ENCODE results near the gene ANKRD55.
"Not testable (repeated sequence)": the region's sequence is repeated elsewhere in the genome, so short reads cannot be mapped to it uniquely, and the experiment has no call there.

ANKRD55 gene

DNA sequence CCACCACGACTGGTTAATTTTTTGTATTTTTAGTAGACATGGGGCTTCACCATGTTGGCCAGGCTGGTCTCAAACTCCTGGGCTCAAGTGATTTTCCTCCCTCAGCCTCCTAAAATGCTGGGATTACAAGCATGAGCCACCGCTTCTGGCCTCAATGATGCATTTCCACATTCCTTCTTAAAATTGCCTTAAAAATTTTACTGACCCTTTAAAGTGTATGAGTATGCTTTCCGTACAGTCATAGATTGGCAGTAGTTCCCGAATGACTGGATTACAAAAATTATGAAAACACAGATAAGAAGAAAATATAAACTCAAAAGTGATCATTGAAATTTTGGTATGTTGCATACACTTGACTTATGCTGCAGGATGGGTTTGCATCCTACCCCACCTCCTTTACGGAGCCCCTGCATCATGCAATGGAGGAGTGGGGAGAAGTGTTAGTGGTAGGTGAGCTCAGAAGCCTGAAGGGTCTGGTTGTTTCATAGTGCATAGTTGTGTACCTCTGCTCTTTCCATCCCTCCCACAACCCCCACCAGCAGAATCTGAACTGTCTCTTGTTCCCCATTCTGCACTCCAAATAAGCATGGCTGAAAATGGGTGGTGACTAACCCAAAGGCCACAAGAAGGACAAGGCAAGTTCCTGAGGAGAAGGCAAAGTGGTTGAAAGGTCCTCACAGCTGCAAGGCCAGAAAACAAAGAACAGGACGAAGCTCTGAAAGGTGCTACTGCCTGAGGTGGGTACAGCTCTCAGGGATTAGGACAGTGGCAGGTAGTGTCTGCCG is 26.8 kb downstream of the ANKRD55 start:
- no peak for DNase-seq

DNA sequence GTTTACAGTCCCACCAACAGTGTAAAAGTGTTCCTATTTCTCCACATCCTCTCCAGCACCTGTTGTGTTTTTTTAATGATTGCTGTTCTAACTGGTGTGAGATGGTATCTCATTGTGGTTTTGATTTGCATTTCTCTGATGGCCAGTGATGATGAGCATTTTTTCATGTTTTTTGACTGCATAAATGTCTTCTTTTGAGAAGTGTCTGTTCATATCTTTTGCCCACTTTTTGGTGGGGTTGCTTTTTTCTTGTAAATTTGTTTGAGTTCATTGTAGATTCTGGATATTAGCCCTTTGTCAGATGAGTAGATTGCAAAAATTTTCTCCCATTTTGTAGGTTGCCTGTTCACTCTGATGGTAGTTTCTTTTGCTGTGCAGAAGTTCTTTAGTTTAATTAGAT is 29.2 kb downstream of the ANKRD55 start:
- DNase-seq, result not testable (repeated sequence)

DNA sequence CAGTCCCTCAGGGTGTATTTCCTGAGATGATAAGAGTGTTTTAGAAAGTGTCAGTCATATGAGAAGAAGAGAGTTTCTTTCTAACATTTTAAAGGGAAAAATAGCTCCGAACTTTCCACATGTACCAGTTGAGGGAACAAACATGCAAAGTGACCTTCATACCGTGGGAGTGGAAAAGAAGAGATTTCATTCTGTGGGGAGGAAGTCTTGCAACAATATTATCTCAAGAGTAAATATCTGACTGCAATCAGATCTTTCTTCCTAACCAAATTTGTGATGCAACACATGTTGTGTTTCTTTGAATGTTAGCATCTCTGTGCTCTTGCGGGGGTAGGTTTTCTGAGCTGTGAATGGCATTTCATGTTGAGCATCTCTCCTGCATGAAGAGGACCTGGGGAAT is 30.6 kb downstream of the ANKRD55 start:
- no peak for DNase-seq

DNA sequence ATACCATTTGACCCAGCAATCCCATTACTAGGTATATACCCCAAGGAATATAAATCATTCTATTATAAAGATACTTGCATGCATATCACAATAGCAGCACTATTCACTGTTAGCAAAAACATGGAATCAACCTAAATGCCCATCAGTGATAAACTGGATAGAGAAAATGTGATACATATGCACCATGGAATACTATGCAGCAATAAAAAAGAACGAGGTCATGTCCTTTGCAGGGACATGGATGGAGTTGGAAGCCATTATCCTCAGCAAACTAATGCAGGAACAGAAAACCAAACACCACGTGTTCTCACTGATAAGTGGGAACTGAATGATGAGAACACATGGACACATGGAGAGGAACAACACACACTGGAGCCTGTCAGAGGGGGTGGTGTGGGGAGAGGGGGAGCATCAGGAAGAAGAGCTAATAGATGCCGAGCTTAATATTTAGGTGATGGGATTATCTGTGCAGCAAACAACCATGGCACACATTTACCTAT is 31.3 kb downstream of the ANKRD55 start:
- not testable (repeated sequence) for DNase-seq

DNA sequence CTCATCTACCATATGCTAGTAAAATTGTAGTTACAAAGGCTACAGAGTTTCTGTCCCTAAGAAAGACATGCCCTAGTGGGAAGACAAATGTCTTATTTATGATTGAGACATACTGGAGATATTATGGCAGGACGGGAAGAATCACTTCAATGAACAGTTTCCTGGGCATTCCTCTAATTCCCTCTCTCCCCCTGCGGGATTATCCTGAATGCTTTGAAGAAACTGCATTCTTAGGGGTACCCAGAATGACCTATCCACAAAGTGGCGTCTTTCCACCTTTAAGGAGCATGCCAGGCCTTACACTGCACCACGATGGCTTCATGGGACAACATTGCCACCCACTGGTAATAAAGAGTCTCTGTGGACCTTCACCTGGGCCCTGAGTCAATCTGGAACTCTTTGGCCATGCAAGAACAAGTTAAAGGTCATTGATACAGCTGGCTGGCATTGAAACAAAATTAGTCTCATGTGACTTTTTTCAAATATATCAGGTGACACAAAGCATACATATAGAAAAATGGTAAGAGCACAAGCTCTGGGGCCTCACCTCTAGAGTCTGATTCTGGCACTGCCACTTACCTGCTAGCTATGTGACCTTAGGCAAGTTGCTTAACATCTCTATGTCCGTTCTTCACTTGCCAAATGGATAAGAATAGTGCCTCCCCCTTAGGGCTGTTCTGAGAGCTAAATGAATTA is 32.0 kb downstream of the ANKRD55 start:
- DNase-seq, result peak; percentile 73

DNA sequence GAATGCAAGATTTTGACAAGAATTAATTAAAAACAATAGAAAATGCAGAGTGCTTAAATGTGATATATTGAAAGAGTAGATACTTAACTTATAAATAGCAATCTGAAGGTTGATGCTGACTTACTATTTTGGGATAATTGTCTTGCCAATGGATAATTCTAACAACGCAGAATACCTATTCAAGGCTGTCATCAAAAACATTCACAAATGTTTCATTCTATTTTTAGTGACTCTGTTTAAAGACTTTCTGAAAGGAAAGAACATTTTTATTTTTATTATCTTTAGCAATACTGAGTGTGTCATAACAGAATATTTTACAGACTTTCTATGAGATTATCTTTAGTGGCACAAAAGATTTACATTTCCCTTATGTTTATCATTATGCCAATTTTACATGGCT is 38.1 kb downstream of the ANKRD55 start:
- DNase-seq, result no peak

DNA sequence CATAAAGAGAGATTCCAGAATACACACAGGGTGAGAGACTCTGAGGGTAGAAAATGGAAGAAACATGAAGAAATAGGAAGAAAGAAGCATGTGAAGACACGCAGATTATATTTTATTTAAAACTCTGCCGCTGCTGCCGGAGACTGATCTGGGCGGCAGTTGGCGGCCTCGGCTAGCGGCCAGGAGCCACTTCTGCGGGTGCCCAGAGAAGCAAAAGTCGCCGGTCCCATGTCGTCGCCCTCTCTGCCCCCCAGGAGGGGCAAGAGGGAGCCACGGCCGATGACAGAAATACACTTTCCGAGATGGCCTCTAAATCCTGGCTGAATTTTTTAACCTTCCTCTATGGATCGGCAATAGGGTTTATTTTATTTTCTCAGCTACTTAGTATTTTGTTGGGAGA is 40.9 kb downstream of the ANKRD55 start:
- DNase-seq, result no peak

DNA sequence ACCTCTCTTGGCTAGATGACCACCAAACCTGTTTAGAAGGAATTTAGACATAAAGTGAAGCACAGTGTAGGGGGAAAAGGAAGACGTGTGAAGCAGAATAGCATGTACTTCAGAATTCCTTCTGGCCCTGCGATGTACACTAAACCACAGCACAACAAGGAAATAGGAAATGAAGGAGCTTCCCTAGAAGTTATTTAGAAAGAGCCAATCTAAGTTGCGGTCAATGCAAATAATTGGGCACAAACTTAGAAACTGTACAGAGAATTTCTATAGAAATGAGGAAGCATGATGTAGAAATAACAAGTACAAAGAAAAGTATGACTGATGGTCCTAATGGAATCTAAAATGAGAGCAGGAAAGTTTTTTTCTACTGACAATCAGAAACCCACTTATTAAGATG is 41.5 kb downstream of the ANKRD55 start:
- no peak for DNase-seq

DNA sequence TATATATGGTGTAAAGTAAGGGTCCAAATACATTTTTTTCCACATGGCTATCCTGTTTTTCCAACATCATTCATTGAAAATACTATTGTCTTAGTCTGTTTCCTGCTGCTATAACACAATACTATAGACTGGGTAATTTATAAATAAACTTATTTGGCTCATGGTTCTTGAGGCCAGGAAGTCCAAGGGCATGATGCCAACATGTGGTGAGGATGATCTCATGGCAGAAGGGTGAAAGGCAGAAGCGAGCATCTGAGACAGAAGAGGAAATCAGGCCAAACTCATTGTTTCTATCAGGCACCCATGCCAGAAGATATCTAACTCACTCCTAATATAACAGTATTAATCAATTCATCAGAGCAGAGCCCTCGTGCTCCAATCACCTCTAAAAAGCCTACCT is 42.6 kb downstream of the ANKRD55 start:
- peak; percentile 36 for DNase-seq

DNA sequence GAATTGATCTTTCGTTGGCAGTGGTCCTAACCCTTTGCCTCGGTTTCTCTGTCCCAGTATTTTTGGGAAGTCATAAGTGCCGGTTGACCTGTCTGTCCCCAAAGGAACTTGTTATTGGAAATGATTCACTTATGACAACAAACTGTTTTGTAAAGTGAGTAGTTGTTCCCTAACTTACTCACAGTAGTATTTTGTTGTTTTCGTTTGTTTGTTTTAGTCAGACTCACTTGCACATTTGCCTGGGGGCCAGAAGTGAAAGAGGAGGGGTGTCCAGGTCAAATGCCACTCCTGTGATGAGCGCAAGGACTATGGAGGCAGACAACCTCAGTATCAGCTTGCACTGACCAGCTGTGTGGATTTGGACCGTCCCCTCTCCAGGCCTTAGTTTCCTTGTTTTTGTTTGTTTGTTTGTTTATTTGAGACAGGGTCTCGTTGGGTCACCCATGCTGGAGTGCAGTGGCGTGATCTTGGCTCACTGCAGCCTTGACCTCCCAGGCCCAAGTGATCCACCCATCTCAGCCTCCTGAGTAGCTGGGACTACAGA is 47.3 kb downstream of the ANKRD55 start:
- no peak for DNase-seq

DNA sequence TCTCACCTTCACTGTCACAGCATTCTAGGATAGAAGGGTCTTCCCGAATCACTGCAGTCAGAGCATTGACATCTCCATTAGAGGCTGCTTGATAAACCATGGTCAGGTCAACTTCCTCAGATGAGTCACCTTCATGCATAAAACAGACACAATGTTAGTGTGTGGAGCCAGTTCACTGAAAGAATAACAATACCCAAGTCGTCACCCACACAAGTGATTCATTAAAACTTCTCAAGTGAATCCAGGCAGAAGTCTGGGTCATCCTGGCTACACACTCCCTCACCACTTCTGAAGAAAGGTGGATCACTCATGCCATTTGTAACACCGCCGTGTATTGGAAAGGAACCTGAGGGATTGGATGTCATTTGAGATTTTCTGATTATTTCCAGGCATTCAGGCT is 49.6 kb downstream of the ANKRD55 start:
- no peak for DNase-seq

DNA sequence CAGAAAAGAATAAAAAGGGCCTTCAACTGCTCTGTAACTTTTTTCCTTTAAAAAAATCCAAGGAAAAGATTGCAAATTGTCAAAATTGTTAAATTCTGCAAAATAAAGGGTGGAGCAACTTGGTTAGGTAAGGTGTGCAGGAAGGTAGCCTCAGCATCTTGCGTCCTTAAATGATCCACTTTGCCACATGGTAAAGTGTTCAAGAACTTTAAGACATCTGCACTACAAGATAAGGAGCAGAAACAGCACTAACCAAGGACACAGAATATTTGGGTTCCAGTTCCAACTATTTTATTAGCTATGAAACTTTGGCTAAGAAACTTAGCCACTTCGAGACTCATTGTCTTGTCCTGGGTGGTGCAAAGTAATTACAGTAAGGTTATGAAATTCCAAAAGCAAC is 53.7 kb downstream of the ANKRD55 start:
- no peak for DNase-seq

DNA sequence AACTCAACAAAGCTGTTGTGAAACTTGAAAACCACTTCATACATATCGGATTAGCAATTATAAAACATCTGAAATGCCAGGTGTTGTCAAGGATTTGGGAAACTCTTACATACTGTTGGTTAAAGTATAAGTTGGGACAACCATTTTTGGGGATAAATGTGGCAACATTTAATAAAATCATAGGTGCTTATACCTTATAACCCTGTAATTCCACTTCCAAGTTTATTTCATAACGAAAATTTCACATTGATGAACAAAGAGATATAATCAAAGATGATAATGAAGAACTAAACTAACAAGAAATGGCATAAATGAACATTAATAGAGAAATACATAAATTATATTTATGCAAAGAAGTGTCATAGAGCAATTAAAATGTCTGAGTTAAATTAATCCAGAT is 54.3 kb downstream of the ANKRD55 start:
- DNase-seq, result no peak

DNA sequence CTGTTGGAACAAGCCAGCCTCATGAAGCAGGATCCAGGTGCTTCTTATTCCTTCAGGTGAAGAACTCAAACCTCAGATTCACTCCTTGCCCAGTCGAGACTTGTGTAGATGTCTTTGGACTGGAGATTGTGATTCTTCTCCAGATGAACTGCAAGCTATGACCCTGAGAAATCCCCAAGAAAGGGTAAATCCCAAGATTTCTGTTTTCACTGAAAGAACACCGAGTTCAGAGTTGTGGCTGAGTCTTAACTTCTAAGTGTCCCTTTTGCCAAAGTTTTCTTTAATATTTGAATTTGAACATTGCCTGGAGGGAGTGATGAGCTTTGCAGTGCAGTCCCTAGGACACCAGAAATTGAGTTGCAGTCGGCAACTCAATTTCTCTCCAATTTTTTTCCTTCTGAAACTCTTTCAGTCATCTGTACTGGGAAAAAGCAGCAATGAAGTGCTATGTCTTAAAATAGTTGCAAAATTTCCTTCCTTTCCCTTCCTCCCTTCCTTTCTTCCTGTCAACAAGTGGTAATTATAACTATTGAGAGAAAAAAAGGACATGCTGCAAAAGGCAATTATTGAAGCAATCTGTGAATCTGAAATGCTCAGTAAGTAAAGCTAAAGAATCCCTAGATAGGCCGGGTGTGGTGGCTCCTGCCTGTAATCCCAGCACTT is 56.1 kb downstream of the ANKRD55 start:
- DNase-seq, result no peak

DNA sequence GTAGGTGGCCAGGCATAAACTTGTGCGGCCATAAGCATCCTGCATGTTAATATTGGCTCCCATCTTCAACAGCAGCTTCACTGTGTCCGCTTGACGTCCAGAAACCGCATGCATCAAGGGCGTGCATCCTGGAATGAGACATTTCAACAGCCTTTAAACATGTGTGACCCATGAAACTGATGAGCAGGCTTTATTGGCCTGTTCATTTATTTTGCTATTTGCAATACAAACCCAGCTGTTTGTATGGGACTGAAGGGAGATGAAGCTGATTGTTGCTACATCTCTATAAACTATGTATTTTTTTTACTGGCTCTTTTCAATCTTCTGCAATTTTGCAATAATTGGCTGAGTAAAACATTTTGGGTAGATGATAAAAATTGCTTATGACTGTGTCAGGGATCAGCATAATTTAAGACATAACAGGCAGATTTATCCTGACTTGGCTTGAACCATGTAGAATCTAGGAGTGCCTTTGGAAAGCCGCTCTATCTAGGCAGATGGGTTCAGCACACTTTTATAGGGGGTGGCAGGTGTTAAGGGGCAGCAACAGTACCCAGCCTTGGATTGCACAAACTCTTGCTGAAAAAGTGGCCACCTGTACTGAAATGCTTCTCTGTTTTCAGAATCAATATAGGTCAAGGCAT is 56.9 kb downstream of the ANKRD55 start:
- no peak for DNase-seq

DNA sequence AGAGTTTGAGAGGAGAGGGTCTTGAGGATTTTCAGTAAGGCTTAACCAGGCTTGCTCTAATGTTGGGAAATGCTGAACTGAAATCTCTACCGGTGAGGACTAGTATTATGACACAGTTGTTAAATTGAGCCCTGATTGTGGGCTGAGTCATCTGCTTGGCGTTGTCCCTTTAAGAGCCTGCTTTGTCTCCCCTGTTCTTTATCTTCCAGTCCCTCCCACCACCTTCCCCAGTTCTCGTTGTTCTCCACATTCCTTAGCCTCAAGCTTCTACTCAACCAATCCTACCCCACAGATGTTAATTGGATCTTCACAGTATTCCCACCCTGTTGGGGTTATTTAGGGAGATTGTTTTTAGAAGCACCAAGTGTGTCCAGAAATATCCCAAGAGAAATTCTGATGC is 57.6 kb downstream of the ANKRD55 start:
- no peak for DNase-seq

DNA sequence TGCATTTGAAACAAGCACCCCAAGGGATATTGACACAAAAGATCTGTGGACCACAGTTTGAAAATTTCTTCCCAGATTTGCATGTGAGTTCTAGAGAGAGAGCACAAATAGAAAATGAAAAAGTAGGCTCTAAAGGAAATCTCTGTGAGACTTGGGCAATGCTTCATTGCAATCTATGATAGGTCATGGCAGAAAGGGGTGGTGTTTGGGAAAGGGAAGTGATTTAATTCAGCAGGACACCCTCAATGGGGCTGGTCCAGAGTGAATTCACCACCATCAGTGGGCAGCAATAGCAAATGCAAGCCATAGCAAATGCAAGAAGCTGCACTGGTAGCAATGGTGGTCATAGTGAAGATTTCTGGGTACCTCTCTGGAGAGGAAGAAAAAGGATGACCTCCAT is 58.1 kb downstream of the ANKRD55 start:
- DNase-seq, result no peak

DNA sequence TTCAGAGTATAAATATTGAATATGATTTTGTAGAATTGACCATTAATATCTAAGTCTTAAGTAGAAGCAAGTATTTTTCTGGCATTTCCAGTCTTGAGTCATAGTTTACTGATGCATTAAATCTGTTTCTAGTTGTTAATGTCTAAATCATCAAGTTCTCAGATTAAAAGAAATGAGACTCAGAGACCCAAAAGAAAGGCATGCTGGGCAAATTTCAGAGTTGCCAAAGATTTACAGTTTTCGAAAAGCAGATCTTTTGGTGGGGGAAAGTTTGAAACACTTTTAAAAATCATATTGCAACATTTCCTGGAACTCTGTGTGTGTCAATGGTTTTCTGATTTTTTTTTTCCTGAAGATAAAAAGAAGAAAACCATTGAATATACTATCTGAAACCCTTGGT is 60.9 kb downstream of the ANKRD55 start:
- DNase-seq, result no peak

DNA sequence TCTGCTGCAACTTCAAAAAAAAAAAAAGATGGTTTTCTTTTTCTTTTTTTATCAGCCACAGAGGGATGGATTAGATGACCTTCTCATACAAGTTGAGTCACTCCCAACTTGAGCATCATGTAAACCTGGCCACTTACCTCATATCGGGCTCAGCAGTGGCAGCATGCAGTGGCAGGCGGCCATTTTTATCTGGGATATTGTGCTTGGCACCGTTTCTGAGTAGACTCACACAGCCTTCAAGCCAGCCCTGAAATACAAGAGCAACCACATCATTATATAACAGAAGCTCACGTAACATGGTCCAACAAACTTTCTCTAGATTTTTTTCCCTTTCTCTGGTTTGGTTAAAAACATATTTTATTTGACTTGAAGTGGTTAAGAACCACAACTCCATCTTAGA is 62.6 kb downstream of the ANKRD55 start:
- no peak for DNase-seq

DNA sequence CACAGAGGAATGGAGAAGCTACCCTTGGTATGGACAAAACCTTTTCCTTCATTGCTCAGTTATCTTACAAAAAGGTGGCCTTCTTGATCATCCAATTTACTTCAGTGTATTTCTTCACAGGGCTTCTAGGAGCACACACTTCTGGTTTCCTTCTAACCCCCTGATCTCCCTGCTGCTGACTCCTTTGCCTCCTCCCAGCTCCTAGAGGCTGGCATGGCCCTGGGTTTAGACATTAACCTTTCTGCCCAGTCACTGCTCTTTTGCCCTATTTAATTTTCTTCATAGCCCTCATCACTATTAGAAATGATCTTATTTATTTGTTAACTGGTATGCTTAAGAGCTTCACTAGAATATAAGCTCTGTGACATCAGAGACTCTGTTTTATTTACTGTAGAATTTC is 63.2 kb downstream of the ANKRD55 start:
- no peak for DNase-seq

DNA sequence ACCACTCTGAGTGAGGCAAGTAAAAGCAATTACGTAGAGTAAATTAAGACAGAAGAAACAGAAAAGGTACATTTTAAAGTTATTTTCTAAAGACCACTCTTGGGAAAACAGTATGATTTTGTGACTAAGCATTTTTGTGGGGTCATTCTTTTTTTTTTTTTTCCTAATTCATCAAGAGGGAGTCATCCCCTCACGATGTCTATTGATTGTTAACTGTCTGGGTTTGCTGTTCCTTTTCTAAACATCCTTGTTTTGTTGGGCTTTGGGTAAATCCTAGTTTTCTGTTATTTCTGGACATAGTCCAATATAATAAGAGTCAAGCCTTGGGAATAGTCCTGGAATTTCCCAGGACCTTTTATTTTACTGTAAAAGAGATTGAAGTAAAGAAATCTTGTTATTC is 63.8 kb downstream of the ANKRD55 start:
- no peak for DNase-seq

DNA sequence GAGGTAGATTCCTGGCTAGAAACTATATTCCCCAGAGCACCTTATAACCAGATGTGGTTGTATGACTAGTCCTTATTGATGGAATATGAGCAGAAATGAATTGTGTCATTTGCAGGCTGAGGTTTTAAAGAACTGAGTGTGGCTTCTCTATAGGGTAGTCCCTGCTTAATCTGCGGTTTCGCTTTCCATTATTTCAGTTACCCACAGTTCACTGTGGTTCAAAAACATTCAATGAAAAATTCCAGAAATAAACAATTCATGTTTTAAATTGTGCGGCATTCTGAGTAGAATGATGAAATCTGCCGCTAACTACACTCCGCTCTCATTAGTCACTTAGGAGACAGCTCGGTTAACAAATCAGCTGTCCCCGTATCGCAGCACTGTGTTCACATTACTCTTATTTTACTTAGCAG is 65.1 kb downstream of the ANKRD55 start:
- no peak for DNase-seq

DNA sequence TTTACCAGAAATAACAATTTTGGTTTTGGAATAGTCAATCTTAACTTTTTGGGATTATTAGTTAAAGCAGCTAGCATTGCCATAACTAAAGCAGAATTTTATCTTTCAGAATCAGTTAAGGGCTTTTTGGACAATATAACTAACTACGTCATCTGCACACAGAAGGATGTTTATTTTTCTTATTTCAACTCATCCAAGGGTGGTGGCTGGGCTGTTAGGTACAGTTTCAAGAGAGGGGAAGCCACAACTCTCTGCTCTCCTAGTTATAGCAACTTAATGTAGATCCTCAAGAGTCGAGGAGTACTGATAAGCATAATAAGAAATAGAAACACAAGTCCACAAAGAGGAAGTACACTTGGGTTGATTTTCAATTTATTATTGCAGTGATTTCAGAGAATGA is 65.6 kb downstream of the ANKRD55 start:
- no peak for DNase-seq
